Measurements from ENCODE around the gene BCL2L11.

Gene BCL2L11

GRCh38 chr2:111168528-111169239, 48.0 kb downstream of the BCL2L11 start:
- no peak for TF ChIP-seq CTCF (IDR thresholded peaks at IDR 0.05; ENCODE audit: low read depth, low read length)
- DNase-seq (ENCODE audit: low read depth, low spot score), result peak; percentile 78
- no peak overlapping the region for H3K4me3 ChIP-seq (ENCODE audit: low read depth, low read length)
- in situ Hi-C loops (cut with HindIII; ENCODE audit: low sequenced_read_pairs), result no loop called here

GRCh38 chr2:111169268-111169667, 48.6 kb downstream of the BCL2L11 start:
- no peak for DNase-seq (ENCODE audit: low read depth, low spot score)
- H3K4me3 ChIP-seq (ENCODE audit: low read depth, low read length), result no peak overlapping the region
- in situ Hi-C loops (cut with HindIII; ENCODE audit: low sequenced_read_pairs), result no loop called here
- TF ChIP-seq CTCF (IDR thresholded peaks at IDR 0.05; ENCODE audit: low read depth, low read length), result no peak

DNA sequence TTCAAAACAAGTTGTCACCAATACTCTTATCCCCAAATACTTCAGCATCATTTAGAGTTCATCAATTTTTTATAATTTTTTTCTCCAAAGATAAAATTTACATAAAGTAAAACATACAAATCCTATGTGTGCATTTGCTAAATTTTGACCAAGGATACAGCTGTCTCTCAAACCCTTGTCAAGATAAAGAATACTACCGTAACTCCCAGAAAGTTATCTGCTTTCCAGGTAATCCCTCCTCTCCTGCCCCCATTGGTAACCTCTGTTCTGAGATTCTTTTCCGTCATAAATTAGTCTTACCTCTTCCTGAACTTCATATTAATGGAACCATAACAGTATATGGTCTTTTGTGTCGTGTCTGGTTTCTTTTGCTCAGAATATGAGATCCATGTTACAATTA, 49.2 kb downstream of the BCL2L11 start:
- H3K4me3 ChIP-seq (ENCODE audit: low read depth, low read length), result no peak overlapping the region
- no peak for TF ChIP-seq CTCF (IDR thresholded peaks at IDR 0.05; ENCODE audit: low read depth, low read length)
- DNase-seq (ENCODE audit: low read depth, low spot score), result no peak
- in situ Hi-C loops (cut with HindIII; ENCODE audit: low sequenced_read_pairs), result no loop called here

DNA sequence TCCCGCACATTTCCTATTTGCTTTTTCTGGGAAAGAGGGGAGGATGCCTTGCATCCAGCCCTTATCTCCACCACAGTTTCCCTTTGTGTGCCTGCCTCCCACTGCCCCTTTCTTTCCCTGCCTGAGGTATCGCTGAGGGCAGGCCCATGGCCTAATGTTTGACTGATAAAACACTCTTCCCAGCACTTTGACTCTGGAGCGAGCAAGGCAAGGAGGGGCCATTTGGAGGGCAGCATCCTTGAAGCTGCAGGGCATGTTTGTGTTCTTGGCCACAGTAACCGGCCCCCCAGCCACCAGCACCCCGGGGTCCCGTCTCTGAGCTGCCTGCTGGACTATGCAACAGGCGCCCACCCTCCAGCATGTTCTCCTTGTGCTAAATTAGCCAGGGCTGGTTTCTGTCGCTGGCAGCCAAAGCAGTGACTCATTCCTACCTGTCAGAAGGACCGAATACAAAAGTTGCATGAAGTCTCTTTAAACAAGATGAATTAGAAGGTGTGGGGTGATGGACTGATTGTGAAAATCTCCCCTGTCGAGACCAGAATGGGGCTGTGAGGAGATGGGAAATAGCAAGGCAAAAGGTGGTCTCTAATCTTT, 50.7 kb downstream of the BCL2L11 start:
- DNase-seq (ENCODE audit: low read depth, low spot score), result no peak
- in situ Hi-C loops (cut with HindIII; ENCODE audit: low sequenced_read_pairs), result no loop called here
- H3K4me3 ChIP-seq (ENCODE audit: low read depth, low read length), result no peak overlapping the region
- no peak for TF ChIP-seq CTCF (IDR thresholded peaks at IDR 0.05; ENCODE audit: low read depth, low read length)

DNA sequence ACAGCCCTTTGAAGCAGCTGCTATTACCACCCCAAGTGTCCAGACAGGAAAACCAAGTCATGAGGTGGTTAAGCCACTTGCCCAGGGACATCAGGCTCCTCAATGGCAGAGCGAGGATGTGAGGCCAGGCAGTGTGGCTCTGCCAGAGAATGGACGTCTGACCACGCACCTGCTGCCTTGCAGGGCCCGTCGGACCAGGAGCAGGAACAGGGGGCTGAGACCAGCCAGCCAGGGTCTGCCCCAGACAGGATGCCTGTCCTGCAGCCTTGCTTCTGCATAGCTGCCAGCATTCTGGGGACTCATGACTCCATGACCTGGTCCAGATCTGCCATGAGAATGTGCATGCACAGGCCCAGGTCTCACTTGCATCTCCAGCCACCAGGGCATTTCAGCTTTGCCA, 52.0 kb downstream of the BCL2L11 start:
- DNase-seq (ENCODE audit: low read depth, low spot score), result no peak
- in situ Hi-C loops (cut with HindIII; ENCODE audit: low sequenced_read_pairs), result no loop called here
- H3K4me3 ChIP-seq (ENCODE audit: low read depth, low read length), result no peak overlapping the region
- TF ChIP-seq CTCF (IDR thresholded peaks at IDR 0.05; ENCODE audit: low read depth, low read length), result no peak

- in situ Hi-C loops (cut with HindIII; ENCODE audit: low sequenced_read_pairs), result no loop called here
- H3K4me3 ChIP-seq (ENCODE audit: low read depth, low read length), result no peak overlapping the region
- no peak for TF ChIP-seq CTCF (IDR thresholded peaks at IDR 0.05; ENCODE audit: low read depth, low read length)
- DNase-seq (ENCODE audit: low read depth, low spot score), result no peak
Measured at GRCh38 chr2:111173338-111173737, 52.6 kb downstream of the BCL2L11 start.
